Liver (tissue), 9 donors: ENCODE results near the gene THRB. TPM values are rescaled to one million over a fixed set of nuclear protein-coding genes. Genes with fewer than 3 reads are reported as not detected.

Experiments
- DNase-seq: peaks from one replicate; pipeline ENCODE4 v3.0.0-alpha.2; 2017; ENCODE audit warnings: low spot score
- H3K27ac ChIP-seq, 2 donors: one replicate each; pipeline ENCODE4 v1.7.0; 2013; ENCODE audit warnings: inconsistent platforms in 2 of 2, low read length in 2 of 2, control low read depth in 1 of 2, low read depth in 1 of 2, mild to moderate bottlenecking in 1 of 2
- H3K27me3 ChIP-seq, 4 donors: one replicate each; pipeline versions ENCODE4 v1.6.1 to v1.7.0; 2013; ENCODE audit warnings: low read length in 3 of 4, inconsistent platforms in 1 of 4, mild to moderate bottlenecking in 1 of 4, moderate library complexity in 1 of 4; ENCODE audit not compliant: control insufficient read depth in 4 of 4, insufficient read depth in 4 of 4
- H3K36me3 ChIP-seq, 4 donors: one replicate each; pipeline versions ENCODE4 v1.6.1 to v1.7.0; 2013; ENCODE audit warnings: low read length in 3 of 4, mild to moderate bottlenecking in 3 of 4, low read depth in 1 of 4, moderate library complexity in 1 of 4; ENCODE audit not compliant: control insufficient read depth in 4 of 4, insufficient read depth in 3 of 4
- H3K4me1 ChIP-seq, 4 donors: one replicate each; pipeline versions ENCODE4 v1.6.1 to v1.7.0; 2013; ENCODE audit warnings: low read length in 3 of 4, mild to moderate bottlenecking in 3 of 4, moderate library complexity in 1 of 4; ENCODE audit not compliant: control insufficient read depth in 4 of 4, insufficient read depth in 4 of 4
- H3K4me3 ChIP-seq, 3 donors: one replicate each; pipeline versions ENCODE4 v1.6.1 to v1.7.0; 2013; ENCODE audit warnings: low read length in 3 of 3, control low read depth in 1 of 3, low read depth in 1 of 3, mild to moderate bottlenecking in 1 of 3
- H3K9ac ChIP-seq, 2 donors: one replicate each; pipeline ENCODE4 v1.7.0; 2013; ENCODE audit warnings: low read length in 2 of 2, mild to moderate bottlenecking in 2 of 2, moderate library complexity in 2 of 2, control low read depth in 1 of 2, low read depth in 1 of 2
- H3K9me3 ChIP-seq, 4 donors: one replicate each; pipeline versions ENCODE4 v1.6.1 to v1.7.0; 2013; ENCODE audit warnings: low read length in 3 of 4; ENCODE audit not compliant: control insufficient read depth in 4 of 4
- CTCF ChIP-seq: fragments of 150-350 bp; IDR thresholded peaks from 2 replicates; pipeline ENCODE4 v1.5.1; 2017; ENCODE audit warnings: improper control_type of control experiment, low read depth, low read length; ENCODE audit not compliant: missing input control
- EGR1 ChIP-seq, 2 donors: IDR thresholded peaks; 2 replicates each; pipeline ENCODE4 v1.6.1; 2016 to 2018; ENCODE audit warnings: antibody characterized with exemption in 2 of 2, low read depth in 2 of 2
- GABPA ChIP-seq, 2 donors: IDR thresholded peaks in 1 of 2; conservative IDR thresholded peaks in 1 of 2; 2 replicates each; pipeline ENCODE4 v1.6.1; 2016; ENCODE audit warnings: antibody characterized with exemption in 2 of 2, mild to moderate bottlenecking in 1 of 2, moderate library complexity in 1 of 2
- HNF4A ChIP-seq, 2 donors: conservative IDR thresholded peaks; 2 replicates each; pipeline ENCODE4 v1.6.1; 2016; ENCODE audit warnings: antibody characterized with exemption in 2 of 2, mild to moderate bottlenecking in 2 of 2
- HNF4G ChIP-seq: IDR thresholded peaks from 2 replicates; pipeline ENCODE4 v1.6.1; 2016; ENCODE audit warnings: antibody characterized with exemption
- JUND ChIP-seq, 2 donors: IDR thresholded peaks; 2 replicates each; pipeline ENCODE4 v1.6.1; 2016; ENCODE audit warnings: antibody characterized with exemption in 2 of 2
- MAX ChIP-seq: IDR thresholded peaks from 2 replicates; pipeline ENCODE4 v1.6.1; 2016; ENCODE audit warnings: antibody characterized with exemption
- NR2F2 ChIP-seq: IDR thresholded peaks from 2 replicates; pipeline ENCODE4 v1.6.1; 2016; ENCODE audit warnings: antibody characterized with exemption
- RAD21 ChIP-seq, 2 donors: IDR thresholded peaks; 2 replicates each; pipeline ENCODE4 v1.6.1; 2016; ENCODE audit warnings: antibody characterized with exemption in 2 of 2, mild to moderate bottlenecking in 2 of 2
- REST ChIP-seq: IDR thresholded peaks from 2 replicates; pipeline ENCODE4 v1.6.1; 2016; ENCODE audit warnings: antibody characterized with exemption, mild to moderate bottlenecking
- RXRA ChIP-seq, 2 donors: IDR thresholded peaks; 2 replicates each; pipeline ENCODE4 v1.6.1; 2017 to 2018; ENCODE audit warnings: antibody characterized with exemption in 2 of 2, mild to moderate bottlenecking in 1 of 2
- SP1 ChIP-seq: IDR thresholded peaks from 2 replicates; pipeline ENCODE4 v1.6.1; 2018; ENCODE audit warnings: antibody characterized with exemption, mild to moderate bottlenecking
- TAF1 ChIP-seq: conservative IDR thresholded peaks from 2 replicates; pipeline ENCODE4 v1.6.1; 2016; ENCODE audit warnings: antibody characterized with exemption, mild to moderate bottlenecking
- YY1 ChIP-seq: IDR thresholded peaks from 2 replicates; pipeline ENCODE4 v1.6.1; 2016; ENCODE audit warnings: antibody characterized with exemption, mild to moderate bottlenecking
- ZBTB33 ChIP-seq: IDR thresholded peaks from 2 replicates; pipeline ENCODE4 v1.6.1; 2016; ENCODE audit warnings: antibody characterized with exemption
- WGBS: extraction: QIAGEN DNeasy Blood & Tissue Kit; methylation state at CpG from one replicate; pipeline ENCODE4 v1.1.7; 2013; 5-methylcytosine and 5-hydroxymethylcytosine counted together
- polyA plus RNA-seq, 2 donors: library from polyadenylated mRNA; stranded (reverse) in 1 of 2; unstranded in 1 of 2; fragments of 200-250 nt in 1 of 2; fragments of >200 nt in 1 of 2; fragmentation: Nextera tagmentation in 1 of 2; extraction: Ambion mirVana in 1 of 2; gene quantifications; one replicate each; pipeline versions ENCODE4 v1.2.1 to v1.2.3, GENCODE V29; 2013 to 2015
- total RNA-seq, 2 donors: library from RNA; depleted of rRNA; stranded (reverse); fragments of >200 nt; gene quantifications; one replicate each; pipeline ENCODE4 v1.2.3, GENCODE V29; 2014
- donor health status: healthy.
- donor health status: healthy.
- donor health status: healthy.
- donor health status: healthy.
- donor health status: healthy.

THRB gene
- total and polyA plus RNA-seq, 4 donors: 5.9 to 23.9 (median 9.3) TPM

- TF ChIP-seq ZBTB33 (no peak), NR2F2 (no peak), RAD21 (IDR thresholded peaks at IDR 0.05) (no peak), YY1 (no peak), GABPA (IDR thresholded peaks at IDR 0.05 in 1 of 2, conservative IDR thresholded peaks at IDR 0.05 in 1 of 2) (no peak)
Observed at GRCh38 chr3:24342275-24342674, 152.4 kb downstream of the THRB start (continued).

- DNase-seq: no peak
- no peaks in the 10 kb centered on the region for H3K27me3 ChIP-seq
- H3K9ac ChIP-seq: no peak overlapping the region
- H3K36me3 ChIP-seq: no peaks in the 10 kb centered on the region
- H3K27ac ChIP-seq: no peak overlapping the region
- no peak for TF ChIP-seq EGR1 (IDR thresholded peaks at IDR 0.05; ENCODE audit: low read depth in 2 of 2)
- no peak for TF ChIP-seq SP1
- peaks cover 4 to 34% (median 17%) of the 10 kb centered on the region in 4 donors for H3K4me1 ChIP-seq
- H3K4me3 ChIP-seq: no peak overlapping the region
- H3K9me3 ChIP-seq: no peaks in the 10 kb centered on the region
Observed at GRCh38 chr3:24341668-24342067, 153.0 kb downstream of the THRB start.

- WGBS: 82% methylated on average over 4 of the region's 4 CpGs
- no peak for DNase-seq
- Histone ChIP-seq H3K27ac (no peak overlapping the region), H3K27me3 (no peaks in the 10 kb centered on the region), H3K4me3 (no peak overlapping the region), H3K9me3 (no peaks in the 10 kb centered on the region), H3K36me3 (peaks cover 0 to 3% (median 0%) of the 10 kb centered on the region in 4 donors), H3K4me1 (peaks cover 4 to 34% (median 16%) of the 10 kb centered on the region in 4 donors), H3K9ac (no peak overlapping the region)
- TF ChIP-seq HNF4A (conservative IDR thresholded peaks at IDR 0.05): no peak
- no peak for TF ChIP-seq MAX
- no peak for TF ChIP-seq TAF1
- no peak for TF ChIP-seq JUND (IDR thresholded peaks at IDR 0.05)
- no peak for TF ChIP-seq HNF4G
- TF ChIP-seq REST: no peak
- TF ChIP-seq CTCF: no peak
- no peak for TF ChIP-seq YY1
- TF ChIP-seq EGR1 (IDR thresholded peaks at IDR 0.05; ENCODE audit: low read depth in 2 of 2): no peak
- TF ChIP-seq RXRA (IDR thresholded peaks at IDR 0.05): no peak
- TF ChIP-seq NR2F2: no peak
- TF ChIP-seq SP1: no peak
- TF ChIP-seq GABPA (IDR thresholded peaks at IDR 0.05 in 1 of 2, conservative IDR thresholded peaks at IDR 0.05 in 1 of 2): no peak
Observed at GRCh38 chr3:24340966-24341365, 153.7 kb downstream of the THRB start.
